H1 (cell line): ENCODE data around the gene ZFYVE1. TPM values are rescaled to one million over a fixed set of nuclear protein-coding genes. Genes with fewer than 3 reads are reported as not detected.
A peak's percentile ranks its signal among the peaks of the same experiment; 100 is the strongest.

Experiments
- CTCF ChIA-PET: fragments of 300-600 bp; sonication (Branson Sonifier 250); formaldehyde crosslinking; loops from one replicate; lab custom pipeline; 2021; ENCODE audit not compliant: partially characterized antibody; lab: Charles Lee
- POLR2A ChIA-PET: fragments of 300-600 bp; sonication (Branson Sonifier 250); formaldehyde crosslinking; loops from one replicate; lab custom pipeline; 2021; ENCODE audit warnings: inconsistent platforms; ENCODE audit not compliant: partially characterized antibody; lab: Charles Lee
- DNase-seq, 2 experiments: peaks; one replicate each; pipeline versions ENCODE4 v3.0.0 to v3.0.0-alpha.2; 2010 to 2022; ENCODE audit warnings: low spot score in 2 of 2, low read depth in 1 of 2, mixed read lengths in 1 of 2
- FAIRE-seq: peaks from 2 replicates; lab custom pipeline; 2011; peaks lifted over from hg19 to GRCh38; lab: Jason Lieb, UNC
- H2AFZ ChIP-seq: 2 replicates; pipeline ENCODE4 v1.8.1; 2012; ENCODE audit warnings: low read length, inconsistent platforms
- H2AK5ac ChIP-seq: 2 replicates; pipeline ENCODE4 v1.6.1; 2013; ENCODE audit warnings: low read depth, low read length
- H2BK120ac ChIP-seq: replicated peaks from 2 replicates; pipeline ENCODE3; 2013; ENCODE audit warnings: low read depth, low read length, inconsistent platforms
- H2BK12ac ChIP-seq: 2 replicates; pipeline ENCODE4 v1.6.1; 2013; ENCODE audit warnings: low read depth, low read length
- H2BK15ac ChIP-seq: 2 replicates; pipeline ENCODE4 v1.6.1; 2013; ENCODE audit warnings: low read length
- H2BK20ac ChIP-seq: 2 replicates; pipeline ENCODE4 v1.6.1; 2013; ENCODE audit warnings: low read length
- H2BK5ac ChIP-seq: 2 replicates; pipeline ENCODE4 v1.6.1; 2013; ENCODE audit warnings: low read depth, low read length
- H3K14ac ChIP-seq: 2 replicates; pipeline ENCODE4 v1.6.1; 2013; ENCODE audit warnings: inconsistent platforms; ENCODE audit not compliant: insufficient read length
- H3K18ac ChIP-seq: 2 replicates; pipeline ENCODE4 v1.6.1; 2013; ENCODE audit warnings: low read length; ENCODE audit errors: extremely low read depth
- H3K23ac ChIP-seq: 2 replicates; pipeline ENCODE4 v1.6.1; 2013; ENCODE audit warnings: inconsistent platforms; ENCODE audit not compliant: insufficient read length
- H3K23me2 ChIP-seq: 2 replicates; pipeline ENCODE4 v1.6.1; 2013; ENCODE audit warnings: low read depth, low read length
- H3K27ac ChIP-seq: 2 replicates; pipeline ENCODE4 v1.6.1; 2011; ENCODE audit warnings: low read depth, low read length, inconsistent platforms
- H3K27me3 ChIP-seq, 4 experiments: replicated peaks in 1 of 4; 1 replicate in 1 of 4; 2 replicates in 3 of 4; pipeline versions ENCODE4 v1.6.1 to v1.8.1; 2011 to 2013; ENCODE audit warnings: low read length in 3 of 4, mild to moderate bottlenecking in 3 of 4, inconsistent platforms in 2 of 4, mixed read lengths in 2 of 4, moderate library complexity in 1 of 4; ENCODE audit not compliant: control insufficient read depth in 3 of 4, insufficient read depth in 3 of 4; ENCODE audit errors: extremely low read depth in 1 of 4
- H3K36me3 ChIP-seq, 4 experiments: 2 replicates each; pipeline versions ENCODE4 v1.6.1 to v1.8.1; 2011 to 2013; ENCODE audit warnings: mild to moderate bottlenecking in 4 of 4, low read length in 3 of 4, moderate library complexity in 2 of 4, control low read depth in 1 of 4, inconsistent platforms in 1 of 4; ENCODE audit not compliant: insufficient read depth in 4 of 4, control insufficient read depth in 2 of 4
- H3K4ac ChIP-seq: replicated peaks from 2 replicates; pipeline ENCODE3; 2013; ENCODE audit warnings: low read length, low read depth, mixed read lengths, inconsistent platforms; ENCODE audit not compliant: insufficient read length
- H3K4me1 ChIP-seq, 4 experiments: replicated peaks in 1 of 4; 1 replicate in 1 of 4; 2 replicates in 3 of 4; pipeline versions ENCODE4 v1.6.1 to v1.8.1; 2011 to 2013; ENCODE audit warnings: low read length in 3 of 4, inconsistent platforms in 2 of 4, mixed read lengths in 1 of 4; ENCODE audit not compliant: insufficient read depth in 4 of 4, control insufficient read depth in 3 of 4
- H3K4me2 ChIP-seq, 2 experiments: 2 replicates each; pipeline versions ENCODE4 v1.6.1 to v1.8.1; 2011 to 2013; ENCODE audit warnings: low read depth in 2 of 2, low read length in 2 of 2, control low read depth in 1 of 2, inconsistent platforms in 1 of 2, mild to moderate bottlenecking in 1 of 2; ENCODE audit not compliant: insufficient read depth in 1 of 2
- H3K4me3 ChIP-seq, 4 experiments: fragments of 200-600, 300-600 bp in 1 of 4; sonication (generic), shearing (Covaris generic), sonication (Bioruptor Twin) in 1 of 4; 2 replicates each; pipeline versions ENCODE4 v1.5.1 to v1.8.1; 2011 to 2016; ENCODE audit warnings: low read length in 4 of 4, low read depth in 3 of 4, control low read depth in 2 of 4, inconsistent platforms in 2 of 4, mild to moderate bottlenecking in 2 of 4, mixed read lengths in 1 of 4, moderate library complexity in 1 of 4; ENCODE audit not compliant: insufficient read depth in 2 of 4; ENCODE audit errors: extremely low read depth in 1 of 4
- H3K56ac ChIP-seq: replicated peaks from 2 replicates; pipeline ENCODE3; 2013; ENCODE audit warnings: low read depth, mild to moderate bottlenecking, mixed read lengths, low read length, inconsistent platforms; ENCODE audit not compliant: insufficient read length
- H3K79me1 ChIP-seq: 2 replicates; pipeline ENCODE4 v1.6.1; 2013; ENCODE audit warnings: low read depth, low read length, control low read depth
- H3K79me2 ChIP-seq, 2 experiments: 2 replicates each; pipeline versions ENCODE4 v1.6.1 to v1.8.1; 2012 to 2013; ENCODE audit warnings: low read length in 2 of 2, mild to moderate bottlenecking in 2 of 2, inconsistent platforms in 1 of 2; ENCODE audit not compliant: insufficient read depth in 2 of 2, control insufficient read depth in 1 of 2
- H3K9ac ChIP-seq, 4 experiments: replicated peaks in 1 of 4; 1 replicate in 1 of 4; 2 replicates in 3 of 4; pipeline versions ENCODE4 v1.6.1 to v1.8.1; 2011 to 2013; ENCODE audit warnings: low read depth in 3 of 4, low read length in 3 of 4, control low read depth in 2 of 4, mild to moderate bottlenecking in 2 of 4, moderate library complexity in 2 of 4, inconsistent platforms in 1 of 4; ENCODE audit errors: extremely low read depth in 1 of 4
- H3K9me3 ChIP-seq, 2 experiments: 2 replicates each; pipeline versions ENCODE4 v1.6.1 to v1.8.1; 2012 to 2013; ENCODE audit warnings: mild to moderate bottlenecking in 2 of 2, moderate library complexity in 2 of 2, control low read depth in 1 of 2, inconsistent platforms in 1 of 2, low read depth in 1 of 2, low read length in 1 of 2, mixed read lengths in 1 of 2; ENCODE audit not compliant: insufficient read depth in 2 of 2
- H4K20me1 ChIP-seq, 2 experiments: replicated peaks in 1 of 2; 2 replicates each; pipeline versions ENCODE3 to v1.8.1; 2011 to 2013; ENCODE audit warnings: inconsistent platforms in 2 of 2, low read length in 2 of 2, mild to moderate bottlenecking in 1 of 2; ENCODE audit not compliant: insufficient read depth in 2 of 2, control insufficient read depth in 1 of 2
- H4K5ac ChIP-seq: 2 replicates; pipeline ENCODE4 v1.6.1; 2013; ENCODE audit warnings: low read length, low read depth, mixed read lengths, inconsistent platforms; ENCODE audit not compliant: insufficient read length
- H4K8ac ChIP-seq: 2 replicates; pipeline ENCODE4 v1.8.0; 2013; ENCODE audit warnings: mild to moderate bottlenecking, moderate library complexity, low read length, inconsistent platforms; ENCODE audit not compliant: insufficient read depth; ENCODE audit errors: extremely low read depth
- H4K91ac ChIP-seq: replicated peaks from 2 replicates; pipeline ENCODE3; 2013; ENCODE audit warnings: low read length, mixed read lengths, inconsistent platforms; ENCODE audit not compliant: insufficient read length
- BCL11A ChIP-seq, 2 experiments: IDR thresholded peaks; one replicate each; pipeline ENCODE4 v1.6.1; 2011; ENCODE audit warnings: low read depth in 2 of 2, low read length in 2 of 2, mild to moderate bottlenecking in 2 of 2
- HDAC6 ChIP-seq: IDR thresholded peaks from one replicate; pipeline ENCODE4 v1.7.1; 2012; ENCODE audit warnings: low read depth, mild to moderate bottlenecking, inconsistent platforms, low read length, moderate library complexity
- POU5F1 ChIP-seq: IDR thresholded peaks from 2 replicates; pipeline ENCODE4 v1.6.1; 2011; ENCODE audit warnings: low read depth, mild to moderate bottlenecking, low read length, moderate library complexity
- WGBS, 2 experiments: shearing (Covaris generic) in 1 of 2; methylation state at CpG; one replicate each; pipeline versions ENCODE4 v1.1.6 to v1.1.7; 2013 to 2015; ENCODE audit warnings: low lambda C conversion rate in 2 of 2, mixed read lengths in 2 of 2, inconsistent platforms in 1 of 2, low coverage in 1 of 2, missing lambda C conversion rate in 1 of 2; ENCODE audit not compliant: insufficient replicate concordance in 2 of 2, insufficient coverage in 1 of 2, insufficient read length in 1 of 2; ENCODE audit errors: extremely low coverage in 1 of 2, missing lambda C conversion rate in 1 of 2; 5-methylcytosine and 5-hydroxymethylcytosine counted together
- long read RNA-seq, 2 experiments: library from RNA in 1 of 2; library from capped mRNA in 1 of 2; stranded (forward); transcript quantifications; one replicate each; pipeline ENCODE4 v2.0.0, GENCODE V29; 2021; ENCODE audit warnings: inconsistent platforms in 1 of 2
- polyA minus RNA-seq, 3 experiments: library from RNA; depleted of rRNA, polyadenylated mRNA; stranded (reverse); fragments of >200 nt; gene quantifications; 1 replicate in 2 of 3; 2 replicates in 1 of 3; pipeline ENCODE4 v1.2.3, GENCODE V29; 2011
- polyA plus RNA-seq, 7 experiments: library from polyadenylated mRNA; depleted of rRNA in 3 of 7; stranded (reverse) in 5 of 7; unstranded in 2 of 7; fragments of >200 nt in 5 of 7; fragments of 200-250 nt in 2 of 7; gene quantifications; 1 replicate in 5 of 7; 2 replicates in 1 of 7; 4 replicates in 1 of 7; pipeline versions ENCODE4 v1.2.1 to v1.2.3, GENCODE V29; 2011 to 2013; ENCODE audit warnings: missing spikeins in 2 of 7, mixed read lengths in 2 of 7
- total RNA-seq: library from RNA; stranded (reverse); fragmentation: NEBNext Ultra II Directional; extraction: Animal tissue kit (Norgen Biotek cat#: 25700); gene quantifications from 2 replicates; pipeline ENCODE4 v1.2.1, GENCODE V29; 2021

ZFYVE1 gene, protein sequence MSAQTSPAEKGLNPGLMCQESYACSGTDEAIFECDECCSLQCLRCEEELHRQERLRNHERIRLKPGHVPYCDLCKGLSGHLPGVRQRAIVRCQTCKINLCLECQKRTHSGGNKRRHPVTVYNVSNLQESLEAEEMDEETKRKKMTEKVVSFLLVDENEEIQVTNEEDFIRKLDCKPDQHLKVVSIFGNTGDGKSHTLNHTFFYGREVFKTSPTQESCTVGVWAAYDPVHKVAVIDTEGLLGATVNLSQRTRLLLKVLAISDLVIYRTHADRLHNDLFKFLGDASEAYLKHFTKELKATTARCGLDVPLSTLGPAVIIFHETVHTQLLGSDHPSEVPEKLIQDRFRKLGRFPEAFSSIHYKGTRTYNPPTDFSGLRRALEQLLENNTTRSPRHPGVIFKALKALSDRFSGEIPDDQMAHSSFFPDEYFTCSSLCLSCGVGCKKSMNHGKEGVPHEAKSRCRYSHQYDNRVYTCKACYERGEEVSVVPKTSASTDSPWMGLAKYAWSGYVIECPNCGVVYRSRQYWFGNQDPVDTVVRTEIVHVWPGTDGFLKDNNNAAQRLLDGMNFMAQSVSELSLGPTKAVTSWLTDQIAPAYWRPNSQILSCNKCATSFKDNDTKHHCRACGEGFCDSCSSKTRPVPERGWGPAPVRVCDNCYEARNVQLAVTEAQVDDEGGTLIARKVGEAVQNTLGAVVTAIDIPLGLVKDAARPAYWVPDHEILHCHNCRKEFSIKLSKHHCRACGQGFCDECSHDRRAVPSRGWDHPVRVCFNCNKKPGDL
- total RNA-seq: 12.5 and 13.9 TPM in 2 replicates
- polyA plus RNA-seq (2011; rRNA removed): 9.8 and 12.7 TPM in 2 replicates
- 11.9 TPM for polyA plus RNA-seq (2011; cell fraction: cytosol; rRNA removed)
- 21.1 TPM for polyA plus RNA-seq (2011; cell fraction: nucleus; rRNA removed)
- 6.5 to 13.6 TPM (median 12.0 TPM) in 4 replicates for polyA plus RNA-seq (2012, experiment 1 of 2)
- polyA plus RNA-seq (2012, experiment 2 of 2): 8.5 TPM
- 4.9 TPM for polyA plus RNA-seq (2013, experiment 1 of 2)
- polyA plus RNA-seq (2013, experiment 2 of 2): 4.4 TPM
- 25.2 and 29.7 TPM in 2 replicates for polyA minus RNA-seq (2011; rRNA and poly(A)+ RNA removed)
- 11.5 TPM for polyA minus RNA-seq (2011; cell fraction: cytosol; rRNA and poly(A)+ RNA removed)
- polyA minus RNA-seq (2011; cell fraction: nucleus; rRNA and poly(A)+ RNA removed): 16.3 TPM
- long read RNA-seq, experiment 1, full-length matches to known transcripts: 2 of 14 reads
- long read RNA-seq, experiment 1, partial matches to known transcripts: 10 of 14 reads
- long read RNA-seq, experiment 1, other reads (novel, unspliced or antisense): 2 of 14 reads
- long read RNA-seq, experiment 2, full-length matches to known transcripts: 4 of 4 reads
- long read RNA-seq, experiment 2, partial matches to known transcripts: 0 of 4 reads
- long read RNA-seq, experiment 2, other reads (novel, unspliced or antisense): 0 of 4 reads

DNA sequence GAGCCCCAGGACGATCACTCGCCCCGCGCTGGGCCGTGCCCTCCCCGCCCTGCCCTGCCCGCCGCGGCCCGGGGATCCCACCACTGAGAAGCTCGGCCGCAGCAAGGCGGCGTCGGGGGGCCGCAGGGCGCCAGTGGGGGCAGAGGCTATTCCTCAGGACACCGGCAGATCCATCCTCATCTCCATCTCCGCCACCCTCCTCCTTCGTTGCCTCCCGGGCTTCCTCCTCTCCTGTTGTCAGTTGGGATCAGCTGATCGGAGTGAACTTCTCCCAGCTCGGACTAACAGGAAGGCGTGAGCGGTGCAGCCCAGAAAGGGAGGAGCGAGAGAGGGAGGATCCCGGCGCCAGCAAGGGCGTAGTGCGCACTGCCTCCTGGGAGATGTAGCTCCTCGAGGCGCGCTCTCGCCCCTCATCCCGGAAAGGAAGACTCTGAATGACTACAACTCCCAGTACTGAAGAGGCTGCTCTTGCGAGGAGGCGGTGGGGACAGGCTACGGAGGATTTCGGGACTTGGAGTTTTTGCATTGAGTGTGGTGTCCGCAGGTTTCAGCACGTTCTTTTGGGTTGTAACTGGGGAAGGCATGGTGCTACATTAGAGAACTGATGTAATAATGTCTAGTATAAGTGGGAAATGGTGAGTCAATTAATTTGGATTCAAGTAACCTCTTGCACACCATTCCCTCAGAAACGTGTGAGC lies at the start of gene ZFYVE1:
ZFYVE1 (minus strand) TSS at position 262 of the 698 bp plus-strand sequence. CDS start 2,598 bp downstream, outside the sequence.
- Histone ChIP-seq H3K14ac (no peak within 1 kb of the TSS), H3K36me3 (peaks cover 0 to 15% (median 6%) of the 10 kb centered on the region in 4 experiments; a peak in 5 of 8 replicates), H2BK15ac (no peak within 1 kb of the TSS), H3K79me2 (peaks cover 0 to 8% of the 10 kb centered on the region in 2 experiments; a peak in 3 of 4 replicates), H2BK20ac (no peak within 1 kb of the TSS), H3K4ac (no peak within 1 kb of the TSS), H2BK5ac (no peak within 1 kb of the TSS), H3K4me1 (no peaks in the 10 kb centered on the region; a peak in 1 of 7 replicates), H3K56ac (no peak within 1 kb of the TSS), H3K9me3 (no peaks in the 10 kb centered on the region), H3K23me2 (no peaks in the 10 kb centered on the region), H3K79me1 (no peaks in the 10 kb centered on the region), H2AFZ (peak within 1 kb of the TSS; percentile 82), H3K18ac (no peak within 1 kb of the TSS), H4K20me1 (no peaks in the 10 kb centered on the region), H2BK120ac (no peak within 1 kb of the TSS), H3K4me2 (peak within 1 kb of the TSS; percentile 58 to 68), H3K9ac (peak within 1 kb of the TSS in 3 of 4 experiments; percentile 40 to 78 (median 61); a peak in 6 of 7 replicates), H2BK12ac (no peak within 1 kb of the TSS), H3K27me3 (no peaks in the 10 kb centered on the region), H4K91ac (no peak within 1 kb of the TSS), H4K8ac (no peak within 1 kb of the TSS; the same call in 1 of the 2 replicates), H2AK5ac (no peak within 1 kb of the TSS), H3K4me3 (peak within 1 kb of the TSS; percentile 51 to 87 (median 74)), H4K5ac (peak within 1 kb of the TSS; percentile 5), H3K23ac (no peak within 1 kb of the TSS), H3K27ac (peak within 1 kb of the TSS; percentile 20; the same call in 1 of the 2 replicates)
- FAIRE-seq: peak; percentile 88
- DNase-seq: peak; percentile 89 to 98
- ChIA-PET POLR2A (interaction anchor here (0.7 to 1.9 kb wide), 14 partner anchors 11 to 842 kb away, joined by 3 to 34 read pairs (median 4); partner anchors contain the start of gene RBM25), CTCF (interaction anchor here (0.8 to 2.4 kb wide), 3 partner anchors 15 to 32 kb away, joined by 3 to 6 read pairs (median 5); partner anchors contain the start of gene RBM25)
- WGBS, 2 experiments: 2% methylated on average over 24 of the region's 42 CpGs; no CpG with 5 or more reads in 1 of the 2 experiments
- TF ChIP-seq BCL11A (IDR thresholded peaks at IDR 0.05; ENCODE audit: low read depth in 2 of 2, low read length in 2 of 2) (no peak), POU5F1 (no peak), HDAC6 (no peak)
